ENCODE results near the gene SNX9.
A peak's percentile ranks its signal among the peaks of the same experiment; 100 is the strongest.

The SNX9 gene

GRCh38 chr6:157911278-157911677, 88.2 kb downstream of the SNX9 start:
- H3K4me1 ChIP-seq (ENCODE audit: low read length): peaks cover 47% of the 10 kb centered on the region
- no peak overlapping the region for H3K27ac ChIP-seq (ENCODE audit: low read length)
- H3K9ac ChIP-seq (ENCODE audit: low read length): no peak overlapping the region
- TF ChIP-seq CTCF (IDR thresholded peaks at IDR 0.05; ENCODE audit: low read depth, low read length): no peak; the same call in 1 of the 2 replicates
- TF ChIP-seq EZH2phosphoT487 (IDR thresholded peaks at IDR 0.05; ENCODE audit: low read depth): no peak
- no peaks in the 10 kb centered on the region for H3K79me2 ChIP-seq (ENCODE audit: low read length)
- no peak overlapping the region for H2AFZ ChIP-seq (ENCODE audit: low read depth, low read length)
- H3K36me3 ChIP-seq (replicated peaks; ENCODE audit: low read depth, low read length): peaks cover 3% of the 10 kb centered on the region
- 0 out of 2 replicates have a peak, but pooled peaks cover 4% of the 10 kb centered on the region for H3K27me3 ChIP-seq (ENCODE audit: low read depth, low read length)
- no peaks in the 10 kb centered on the region for H3K9me3 ChIP-seq (ENCODE audit: insufficient read depth, low read length)
- peaks cover 8% of the 10 kb centered on the region for H4K20me1 ChIP-seq (ENCODE audit: insufficient read depth, low read length)
- no peak overlapping the region for H3K4me2 ChIP-seq (ENCODE audit: low read length)
- no peak overlapping the region for H3K4me3 ChIP-seq (ENCODE audit: low read length)

GRCh38 chr6:157911786-157912185, 88.7 kb downstream of the SNX9 start:
- Histone ChIP-seq H3K4me1 (ENCODE audit: low read length) (peaks cover 47% of the 10 kb centered on the region), H3K4me3 (ENCODE audit: low read length) (no peak overlapping the region)

DNA sequence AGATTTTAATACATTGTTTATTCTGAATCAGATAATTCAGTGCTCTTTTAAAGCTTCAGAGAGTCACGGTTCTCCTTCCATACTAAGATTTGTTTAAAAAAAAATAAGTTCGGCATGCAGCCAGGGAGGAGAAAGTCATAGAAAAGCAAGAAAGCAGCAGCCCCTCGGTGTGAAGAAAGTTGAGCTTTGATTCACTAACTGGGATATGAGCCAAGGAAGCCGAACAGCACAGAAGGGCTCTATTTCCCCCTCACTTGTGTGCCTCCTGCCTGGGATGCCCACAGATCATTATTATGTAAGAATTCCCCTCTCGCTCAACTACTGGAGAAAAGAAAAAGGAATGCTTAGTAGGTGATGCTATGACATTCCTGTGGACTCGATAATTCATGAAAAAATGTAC, 89.3 kb downstream of the SNX9 start:
- Histone ChIP-seq H3K4me3 (ENCODE audit: low read length) (no peak overlapping the region), H2AFZ (ENCODE audit: low read depth, low read length) (no peak overlapping the region), H3K9me3 (ENCODE audit: insufficient read depth, low read length) (no peaks in the 10 kb centered on the region), H3K9ac (ENCODE audit: low read length) (no peak overlapping the region), H3K79me2 (ENCODE audit: low read length) (no peaks in the 10 kb centered on the region), H3K36me3 (replicated peaks; ENCODE audit: low read depth, low read length) (peaks cover 3% of the 10 kb centered on the region), H4K20me1 (ENCODE audit: insufficient read depth, low read length) (peaks cover 8% of the 10 kb centered on the region), H3K4me2 (ENCODE audit: low read length) (no peak overlapping the region), H3K4me1 (ENCODE audit: low read length) (peaks cover 47% of the 10 kb centered on the region), H3K27ac (ENCODE audit: low read length) (no peak overlapping the region), H3K27me3 (ENCODE audit: low read depth, low read length) (0 out of 2 replicates have a peak, but pooled peaks cover 4% of the 10 kb centered on the region)
- TF ChIP-seq EZH2phosphoT487 (IDR thresholded peaks at IDR 0.05; ENCODE audit: low read depth) (no peak), CTCF (IDR thresholded peaks at IDR 0.05; ENCODE audit: low read depth, low read length) (no peak)

More at GRCh38 chr6:157911786-157912185, 88.7 kb downstream of the SNX9 start:
- Histone ChIP-seq H2AFZ (ENCODE audit: low read depth, low read length) (no peak overlapping the region), H4K20me1 (ENCODE audit: insufficient read depth, low read length) (peaks cover 8% of the 10 kb centered on the region), H3K27ac (ENCODE audit: low read length) (no peak overlapping the region), H3K27me3 (ENCODE audit: low read depth, low read length) (0 out of 2 replicates have a peak, but pooled peaks cover 4% of the 10 kb centered on the region), H3K4me2 (ENCODE audit: low read length) (no peak overlapping the region), H3K9me3 (ENCODE audit: insufficient read depth, low read length) (no peaks in the 10 kb centered on the region), H3K79me2 (ENCODE audit: low read length) (no peaks in the 10 kb centered on the region), H3K9ac (ENCODE audit: low read length) (no peak overlapping the region), H3K36me3 (replicated peaks; ENCODE audit: low read depth, low read length) (peaks cover 3% of the 10 kb centered on the region)
- TF ChIP-seq CTCF (IDR thresholded peaks at IDR 0.05; ENCODE audit: low read depth, low read length) (no peak), EZH2phosphoT487 (IDR thresholded peaks at IDR 0.05; ENCODE audit: low read depth) (no peak)

GRCh38 chr6:157921685-157922367, 98.8 kb downstream of the SNX9 start:
- no peak overlapping the region for H2AFZ ChIP-seq (ENCODE audit: low read depth, low read length)
- TF ChIP-seq CTCF (IDR thresholded peaks at IDR 0.05; ENCODE audit: low read depth, low read length) (no peak), EZH2phosphoT487 (IDR thresholded peaks at IDR 0.05; ENCODE audit: low read depth) (no peak)
- no peaks in the 10 kb centered on the region for H3K79me2 ChIP-seq (ENCODE audit: low read length)
- peak overlapping the region; percentile 61 for H3K4me2 ChIP-seq (ENCODE audit: low read length)
- H3K27ac ChIP-seq (ENCODE audit: low read length): no peak overlapping the region
- peaks cover 6% of the 10 kb centered on the region for H3K36me3 ChIP-seq (replicated peaks; ENCODE audit: low read depth, low read length)
- no peak overlapping the region for H3K4me3 ChIP-seq (ENCODE audit: low read length)
- no peaks in the 10 kb centered on the region for H3K27me3 ChIP-seq (ENCODE audit: low read depth, low read length)
- H4K20me1 ChIP-seq (ENCODE audit: insufficient read depth, low read length): no peaks in the 10 kb centered on the region
- H3K9ac ChIP-seq (ENCODE audit: low read length): no peak overlapping the region
- 0 out of 2 replicates have a peak, but pooled peaks cover 7% of the 10 kb centered on the region for H3K9me3 ChIP-seq (ENCODE audit: insufficient read depth, low read length)
- peaks cover 13% of the 10 kb centered on the region for H3K4me1 ChIP-seq (ENCODE audit: low read length)

Data from OCI-LY3 (cell line).